ENCODE measurements around the gene TRABD2B. TPM values are rescaled to one million over a fixed set of nuclear protein-coding genes. Genes with fewer than 3 reads are reported as not detected.

TRABD2B gene
- total RNA-seq, 4 donors from 2014 or later: 0.16 to 1.5 (median 0.55) TPM

DNA sequence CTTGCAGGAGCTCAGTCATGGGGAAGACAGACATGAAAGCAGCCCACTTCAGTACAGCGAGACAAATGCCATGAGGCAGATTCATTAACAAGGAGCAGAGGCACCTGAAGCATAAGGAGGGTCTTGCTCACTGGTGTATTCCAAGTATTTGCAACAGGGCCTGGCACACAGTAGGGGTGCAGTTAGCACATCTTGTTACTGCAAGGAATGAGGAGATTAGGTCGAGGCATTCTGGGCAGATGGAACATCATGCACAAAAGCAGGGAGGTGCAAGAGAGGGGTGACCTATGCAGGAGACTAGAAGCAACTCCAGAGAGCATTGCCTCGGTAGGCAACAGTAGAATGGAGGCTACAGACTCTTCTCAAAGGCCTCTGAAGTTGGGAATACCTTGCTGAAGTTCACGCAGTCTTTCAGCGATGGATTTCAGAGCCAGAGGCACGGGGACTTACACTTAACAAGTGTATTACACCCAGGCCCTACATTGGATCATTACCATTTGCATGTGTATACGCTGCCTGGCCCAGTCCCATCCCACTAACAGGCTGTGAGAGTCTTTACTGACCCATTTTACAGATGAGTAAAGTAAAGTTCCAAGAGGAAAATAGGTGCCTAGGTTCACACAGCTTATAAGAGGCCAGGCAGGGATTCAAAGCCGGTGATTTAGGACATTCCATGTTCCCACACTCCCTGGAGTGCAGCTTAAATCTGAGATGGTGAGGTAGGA is 82.1 kb downstream of the TRABD2B start:
- TF ChIP-seq, protein P1, sequence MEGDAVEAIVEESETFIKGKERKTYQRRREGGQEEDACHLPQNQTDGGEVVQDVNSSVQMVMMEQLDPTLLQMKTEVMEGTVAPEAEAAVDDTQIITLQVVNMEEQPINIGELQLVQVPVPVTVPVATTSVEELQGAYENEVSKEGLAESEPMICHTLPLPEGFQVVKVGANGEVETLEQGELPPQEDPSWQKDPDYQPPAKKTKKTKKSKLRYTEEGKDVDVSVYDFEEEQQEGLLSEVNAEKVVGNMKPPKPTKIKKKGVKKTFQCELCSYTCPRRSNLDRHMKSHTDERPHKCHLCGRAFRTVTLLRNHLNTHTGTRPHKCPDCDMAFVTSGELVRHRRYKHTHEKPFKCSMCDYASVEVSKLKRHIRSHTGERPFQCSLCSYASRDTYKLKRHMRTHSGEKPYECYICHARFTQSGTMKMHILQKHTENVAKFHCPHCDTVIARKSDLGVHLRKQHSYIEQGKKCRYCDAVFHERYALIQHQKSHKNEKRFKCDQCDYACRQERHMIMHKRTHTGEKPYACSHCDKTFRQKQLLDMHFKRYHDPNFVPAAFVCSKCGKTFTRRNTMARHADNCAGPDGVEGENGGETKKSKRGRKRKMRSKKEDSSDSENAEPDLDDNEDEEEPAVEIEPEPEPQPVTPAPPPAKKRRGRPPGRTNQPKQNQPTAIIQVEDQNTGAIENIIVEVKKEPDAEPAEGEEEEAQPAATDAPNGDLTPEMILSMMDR (IDR thresholded peaks at IDR 0.05; ENCODE audit: low read depth): no peak

DNA sequence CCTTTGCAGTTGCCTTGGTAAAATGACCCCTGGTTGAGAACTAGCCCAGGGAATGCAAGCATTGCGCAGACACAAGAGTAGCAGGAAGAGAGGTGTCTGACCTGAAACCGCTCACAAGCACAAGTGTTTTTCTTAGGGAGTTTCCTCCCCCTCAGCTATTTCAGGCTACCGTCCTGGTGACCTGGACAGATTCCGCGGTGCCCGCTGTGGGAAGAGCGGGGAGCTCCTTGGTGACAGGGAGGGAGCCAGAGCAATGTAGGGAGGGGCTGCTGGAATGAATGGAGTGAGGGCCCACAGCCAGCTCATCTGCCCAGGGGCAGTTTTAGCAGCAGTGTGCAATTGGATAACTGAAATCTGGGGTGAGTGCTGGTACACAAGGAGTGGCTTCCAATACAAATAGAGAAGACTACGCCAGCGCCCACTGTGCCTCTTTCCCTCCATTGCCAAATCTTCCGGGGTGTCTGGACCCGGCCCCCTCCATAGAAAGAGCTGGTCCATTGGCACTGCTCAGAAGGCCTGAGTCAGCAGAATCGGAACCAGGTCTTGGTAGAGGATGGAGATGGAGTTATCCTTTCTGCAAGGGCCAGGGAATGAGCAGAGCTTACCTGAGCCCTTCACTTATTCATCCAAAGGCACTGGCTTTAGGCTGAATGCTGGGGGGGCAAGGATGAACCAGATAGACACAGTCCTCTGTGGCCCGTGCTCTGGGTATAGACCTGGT is 82.8 kb downstream of the TRABD2B start:
- TF ChIP-seq, protein P1 (IDR thresholded peaks at IDR 0.05; ENCODE audit: low read depth): no peak

DNA sequence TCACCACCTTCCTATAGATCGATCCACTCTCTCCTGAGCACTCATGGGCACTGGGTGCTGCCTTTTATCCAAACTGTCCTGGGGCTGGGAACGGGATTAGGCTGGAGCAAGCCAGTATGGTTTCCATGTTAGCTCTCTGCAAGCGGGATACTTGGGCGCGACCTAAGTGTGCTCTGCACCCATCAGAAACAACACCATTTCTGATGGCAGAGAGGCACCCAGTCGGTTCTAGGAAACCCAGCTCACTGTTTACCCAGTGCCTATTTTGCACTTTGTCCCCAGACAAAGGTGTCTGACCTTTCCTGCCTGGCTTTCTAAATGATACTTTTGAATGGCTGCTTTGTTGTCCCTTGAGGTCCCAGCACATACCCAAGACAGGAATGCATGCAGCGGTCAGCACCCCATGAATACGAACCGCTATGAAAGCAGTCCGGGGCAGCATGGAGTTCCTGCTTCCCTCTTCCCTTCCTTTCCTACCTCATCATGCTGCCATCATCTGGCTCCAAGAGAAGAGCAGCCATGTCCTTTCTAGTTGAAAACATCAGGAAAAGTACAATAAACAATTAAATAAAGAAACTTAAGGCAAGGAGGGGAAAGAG is 83.9 kb downstream of the TRABD2B start:
- TF ChIP-seq, protein P1 (IDR thresholded peaks at IDR 0.05; ENCODE audit: low read depth): no peak

DNA sequence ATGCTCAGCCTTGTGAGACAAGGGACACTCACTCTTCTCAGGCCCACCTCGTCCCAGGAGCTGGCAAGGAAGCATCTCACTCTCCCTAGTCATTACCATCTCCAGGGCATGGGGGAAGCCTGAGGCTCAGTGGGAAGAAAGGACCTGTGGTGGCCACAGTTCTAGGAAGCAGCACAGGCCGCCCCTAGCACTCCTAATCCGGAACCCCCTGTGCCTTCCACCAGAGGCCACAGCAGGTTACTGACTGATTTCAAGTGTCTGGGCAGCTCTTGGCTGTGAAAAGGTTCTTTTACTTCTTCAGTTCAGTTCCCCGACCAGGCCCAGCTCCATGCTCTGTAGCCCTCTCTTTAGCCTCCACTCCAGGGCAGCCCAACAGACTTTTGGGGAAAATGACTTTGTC is 84.4 kb downstream of the TRABD2B start:
- TF ChIP-seq, protein P1 (IDR thresholded peaks at IDR 0.05; ENCODE audit: low read depth): no peak

DNA sequence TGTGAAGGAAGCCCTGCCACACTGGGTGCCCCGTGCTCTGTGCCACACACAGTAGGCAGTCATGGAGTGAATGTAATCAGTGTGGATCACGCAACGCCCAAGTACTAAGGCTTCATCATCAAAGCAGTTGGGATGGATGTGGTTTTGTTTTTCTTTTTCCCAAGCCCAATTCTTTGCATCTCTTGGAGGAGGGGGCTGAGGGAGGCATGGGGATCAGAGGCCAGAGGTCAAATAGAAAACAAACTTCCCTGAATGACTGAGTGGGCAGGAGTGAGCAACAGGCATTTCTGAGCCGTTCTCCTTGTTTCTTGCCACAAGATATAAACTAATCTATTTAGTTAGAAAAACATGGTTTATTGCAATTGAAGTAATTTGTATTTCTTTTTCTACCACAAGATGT is 85.3 kb downstream of the TRABD2B start:
- TF ChIP-seq, protein P1 (IDR thresholded peaks at IDR 0.05; ENCODE audit: low read depth): no peak

DNA sequence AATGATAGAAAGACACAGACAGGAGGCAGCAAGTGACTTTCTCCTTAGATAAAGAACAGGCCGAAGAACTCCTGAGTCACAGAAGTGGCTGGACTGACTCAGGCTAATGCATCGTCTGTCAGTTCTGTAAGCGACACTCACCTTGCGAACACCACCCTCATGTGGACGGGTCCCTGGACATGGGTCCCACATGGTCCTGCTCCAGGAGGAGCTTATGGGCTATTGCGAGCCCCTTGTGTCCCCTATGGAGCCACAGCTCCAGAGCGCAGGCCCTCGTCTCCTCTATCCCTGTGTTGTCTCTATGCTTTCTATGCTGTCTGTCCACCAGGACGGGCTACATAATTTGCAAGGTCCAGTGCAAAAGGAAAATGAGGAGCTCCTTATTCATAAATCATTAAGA is 85.8 kb downstream of the TRABD2B start:
- TF ChIP-seq, protein P1 (IDR thresholded peaks at IDR 0.05; ENCODE audit: low read depth): no peak

DNA sequence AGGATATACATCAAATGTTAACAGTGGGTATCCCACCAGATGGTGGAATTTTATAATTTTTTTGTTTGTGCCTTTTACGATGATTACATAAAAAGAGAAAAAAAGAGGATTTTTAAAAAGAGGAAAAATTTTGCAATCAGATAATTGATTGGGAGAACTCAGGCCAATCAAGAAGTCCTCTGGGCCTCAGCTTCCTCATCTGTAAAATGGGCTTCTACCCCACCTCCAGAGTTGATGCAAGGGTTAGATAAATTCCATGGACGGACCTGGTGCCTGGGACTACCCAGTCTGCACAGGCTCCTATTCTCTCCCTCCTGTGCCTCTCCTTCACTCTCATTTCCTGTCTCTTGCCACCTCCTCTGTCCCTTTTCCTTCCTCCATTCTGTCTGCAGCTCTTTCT is 88.9 kb downstream of the TRABD2B start:
- TF ChIP-seq, protein P1 (IDR thresholded peaks at IDR 0.05; ENCODE audit: low read depth): no peak
